GM21367 (cell line): ENCODE data around the gene GOPC.

Experiments used
- ATAC-seq: cut with Tn5 transposase; IDR thresholded peaks from one replicate; pipeline ENCODE4 v1.9.1; 2021; ENCODE audit not compliant: unreplicated experiment

The GOPC gene

DNA sequence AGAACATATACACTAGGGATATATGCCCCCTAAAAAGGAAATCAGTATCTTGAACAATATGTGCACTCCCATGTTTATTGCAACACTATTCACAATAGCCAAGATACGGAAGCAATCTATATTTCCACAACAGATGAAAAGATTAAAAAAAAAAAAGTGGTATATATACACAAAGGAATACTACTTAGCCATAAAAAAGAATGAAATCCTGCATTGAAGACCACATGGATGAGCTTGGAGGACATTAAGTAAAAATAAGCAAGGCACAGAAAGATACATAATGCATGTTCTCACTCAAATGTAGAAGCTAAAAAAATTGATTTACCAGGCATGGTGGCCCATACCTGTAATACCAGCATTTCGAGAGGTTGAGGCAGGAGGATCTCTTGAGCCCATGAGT is 4.6 kb downstream of the GOPC start:
- no peak for ATAC-seq

DNA sequence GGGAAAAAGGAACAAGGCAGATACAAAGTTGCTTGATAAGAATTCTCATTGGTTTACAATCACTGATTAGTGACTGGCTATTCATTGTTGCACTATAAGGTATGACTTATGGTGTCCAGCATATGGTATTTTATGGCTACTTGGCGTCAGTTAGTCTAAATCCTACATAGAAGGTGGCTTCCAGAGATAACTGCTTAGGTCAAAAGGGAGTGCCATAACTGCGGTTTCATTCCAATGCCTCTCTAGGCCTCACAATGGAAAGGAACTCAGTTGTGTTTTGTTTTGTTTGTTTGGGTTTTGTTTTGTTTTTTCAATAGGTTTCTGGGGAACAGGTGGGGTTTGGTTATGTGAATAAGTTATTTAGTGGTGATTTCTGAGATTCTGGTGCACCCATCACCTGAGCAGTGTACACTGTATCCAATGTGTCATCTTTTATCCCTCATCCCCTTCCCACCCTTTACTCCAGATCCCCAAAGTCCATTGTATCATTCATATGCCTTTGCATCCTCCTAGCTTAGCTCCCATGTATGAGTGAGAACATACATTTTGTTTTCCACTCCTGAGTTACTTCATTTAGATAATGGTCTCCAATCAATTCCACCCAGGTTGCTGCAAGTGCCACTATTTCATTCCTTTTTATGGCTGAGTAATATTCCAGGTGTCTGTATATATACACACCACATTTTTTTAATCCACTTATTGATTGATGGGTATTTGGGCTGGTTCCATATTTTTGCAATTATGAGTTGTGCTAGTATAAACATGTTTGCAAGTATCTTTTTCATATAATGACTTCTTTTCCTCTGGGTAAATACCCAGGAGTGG is 7.0 kb downstream of the GOPC start:
- no peak for ATAC-seq

DNA sequence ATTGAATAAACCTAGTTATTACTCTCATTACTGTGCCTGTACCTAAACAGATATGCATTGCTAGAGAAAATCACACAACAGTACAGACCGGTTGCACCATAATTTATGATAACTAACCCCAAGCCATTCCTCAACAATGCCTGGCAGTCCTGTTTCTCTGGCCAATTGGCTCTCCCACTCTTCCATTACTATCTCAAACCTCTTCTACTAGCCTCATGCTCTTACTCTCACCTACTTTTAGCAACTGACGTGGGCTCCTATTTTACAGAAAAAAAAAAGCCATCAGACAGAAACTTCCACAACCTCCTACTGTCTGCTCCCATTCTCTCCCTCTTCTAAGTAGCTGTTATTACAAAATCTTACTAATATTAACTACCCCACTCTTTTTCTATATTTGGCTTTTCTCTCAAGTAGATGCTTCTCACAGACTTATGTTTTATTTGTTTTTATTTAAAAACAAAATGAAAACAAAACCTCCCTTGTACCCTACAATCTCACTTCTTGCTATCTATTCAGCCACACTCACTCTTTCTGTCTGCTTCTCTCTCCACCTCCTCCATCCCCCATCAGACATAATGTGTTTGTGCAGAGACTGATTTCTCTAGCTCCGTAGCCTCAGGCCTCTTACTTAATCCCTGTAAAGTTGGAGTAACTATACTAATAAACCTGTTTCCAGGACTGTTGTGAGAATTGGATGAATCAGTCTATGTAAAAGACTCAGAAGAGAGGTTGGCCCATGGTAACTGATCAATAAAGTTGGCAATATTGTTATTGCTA is 9.1 kb downstream of the GOPC start:
- ATAC-seq = no peak

DNA sequence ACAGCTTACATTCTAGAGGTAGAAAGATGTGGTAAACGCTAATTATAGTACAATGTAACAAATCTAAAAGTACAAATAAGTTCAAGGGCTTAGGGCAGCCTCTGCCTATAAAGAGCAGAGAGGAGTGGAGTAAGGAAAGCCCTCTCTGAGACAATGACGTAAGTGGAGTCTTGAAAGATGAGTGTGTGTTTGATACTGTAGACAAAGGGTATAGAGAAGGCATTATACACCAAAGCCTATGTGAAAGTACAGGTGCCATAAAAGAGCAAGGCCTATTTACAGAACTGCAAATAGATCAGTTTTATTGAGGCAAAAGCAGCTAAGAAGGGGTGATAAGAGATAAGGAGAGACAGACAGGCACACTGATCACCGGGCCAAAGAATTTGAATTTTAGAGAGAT is 10.9 kb downstream of the GOPC start:
- no peak for ATAC-seq

DNA sequence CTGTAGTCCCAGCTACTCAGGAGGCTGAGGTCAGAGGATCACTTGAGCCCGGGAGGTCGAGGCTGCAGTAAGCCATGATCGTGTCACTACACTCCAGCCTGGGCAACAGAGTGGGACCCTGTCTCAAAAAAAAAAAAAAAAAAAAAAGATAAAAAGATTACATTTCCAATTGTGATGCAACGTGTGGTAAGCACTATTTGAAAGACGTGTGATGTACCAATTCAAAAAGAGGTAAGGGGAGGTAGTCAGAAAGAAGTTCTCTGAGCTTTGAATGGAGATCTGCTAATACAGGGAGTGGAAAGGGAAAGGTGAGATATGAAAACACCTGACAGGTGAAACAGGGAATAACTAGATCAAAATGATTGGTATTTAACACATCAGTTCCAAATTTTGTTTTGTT is 11.9 kb downstream of the GOPC start:
- no peak for ATAC-seq

DNA sequence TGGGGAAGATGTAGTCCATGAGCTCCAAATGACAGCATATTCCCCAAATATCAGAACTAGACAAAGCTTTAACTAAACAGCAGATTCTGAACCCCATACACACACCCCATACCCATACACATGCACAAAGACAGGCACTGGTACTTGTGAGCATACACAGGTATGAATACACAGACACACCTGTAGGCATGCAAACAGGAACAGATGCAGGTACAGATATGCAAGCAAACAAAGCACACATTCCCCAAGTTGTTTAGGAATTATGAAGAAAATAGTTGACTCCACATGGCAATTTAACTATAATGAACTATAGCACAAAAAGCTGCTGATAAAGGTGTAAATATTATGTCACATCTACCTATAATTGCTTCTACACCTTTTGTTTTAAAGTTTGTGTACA is 16.7 kb downstream of the GOPC start:
- ATAC-seq = no peak

- ATAC-seq = no peak
These were observed 28.1 kb downstream of the GOPC start for GRCh38 chr6:117574198-117574597.

- ATAC-seq = no peak
These were observed 29.2 kb downstream of the GOPC start for GRCh38 chr6:117573006-117573680.

- ATAC-seq = no peak
These were observed 33.4 kb downstream of the GOPC start for GRCh38 chr6:117568831-117569410.

GRCh38 chr6:117568247-117568646 is 34.1 kb downstream of the GOPC start:
- no peak for ATAC-seq

GRCh38 chr6:117564681-117565080 is 37.6 kb downstream of the GOPC start:
- no peak for ATAC-seq

- ATAC-seq = no peak
These were observed 41.2 kb downstream of the GOPC start for GRCh38 chr6:117561128-117561527.

GRCh38 chr6:117559299-117559698 is 43.0 kb downstream of the GOPC start:
- ATAC-seq = no peak

GRCh38 chr6:117558818-117559217 is 43.5 kb downstream of the GOPC start:
- ATAC-seq = no peak

DNA sequence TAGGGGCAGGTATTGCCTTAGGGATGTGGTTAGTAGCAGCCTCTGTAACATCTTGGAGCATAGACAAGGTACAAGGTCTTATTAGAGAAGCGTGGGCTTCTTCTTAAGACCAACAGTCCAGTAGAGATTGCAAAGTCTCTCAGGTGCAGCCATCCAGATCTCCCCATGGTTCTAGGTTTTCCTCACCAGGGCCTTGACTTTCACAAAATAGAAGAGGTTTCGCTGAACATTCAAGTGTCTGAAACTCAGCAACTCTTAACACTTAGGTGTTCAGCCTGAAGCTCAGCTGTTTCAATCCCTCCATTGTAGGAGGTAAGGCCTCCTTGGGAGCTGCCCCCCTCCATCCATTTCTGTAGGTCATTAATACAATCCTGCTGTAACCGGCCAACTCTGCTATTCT is 44.4 kb downstream of the GOPC start:
- no peak for ATAC-seq

DNA sequence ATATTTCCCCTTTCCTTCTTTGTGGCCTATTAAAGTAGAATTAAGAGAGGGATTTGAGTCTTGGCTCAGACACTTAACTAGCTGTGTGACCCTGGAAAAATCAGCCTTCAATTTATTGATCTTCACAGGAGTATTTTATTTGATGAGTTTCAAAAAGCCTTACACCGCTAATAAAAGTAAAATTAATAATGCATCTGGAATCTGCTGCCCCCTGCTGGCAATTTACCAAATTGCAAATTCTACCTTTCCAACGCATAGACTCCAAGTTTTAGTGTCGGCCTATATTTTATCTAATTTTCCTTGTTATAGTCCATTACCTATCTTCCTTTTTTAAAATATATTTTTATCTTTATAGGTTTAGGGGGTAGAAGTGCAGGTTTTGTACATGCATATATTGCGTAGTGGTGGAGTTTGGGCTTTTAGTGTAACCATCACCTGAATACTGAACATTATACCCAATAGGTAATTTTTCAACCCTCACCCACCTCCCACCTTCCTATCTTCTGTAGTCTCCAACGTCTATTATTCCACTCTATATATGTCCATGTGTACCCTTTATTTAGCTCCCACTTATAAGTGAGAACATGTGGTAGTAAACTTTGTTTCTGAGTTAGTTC is 46.3 kb downstream of the GOPC start:
- no peak for ATAC-seq

DNA sequence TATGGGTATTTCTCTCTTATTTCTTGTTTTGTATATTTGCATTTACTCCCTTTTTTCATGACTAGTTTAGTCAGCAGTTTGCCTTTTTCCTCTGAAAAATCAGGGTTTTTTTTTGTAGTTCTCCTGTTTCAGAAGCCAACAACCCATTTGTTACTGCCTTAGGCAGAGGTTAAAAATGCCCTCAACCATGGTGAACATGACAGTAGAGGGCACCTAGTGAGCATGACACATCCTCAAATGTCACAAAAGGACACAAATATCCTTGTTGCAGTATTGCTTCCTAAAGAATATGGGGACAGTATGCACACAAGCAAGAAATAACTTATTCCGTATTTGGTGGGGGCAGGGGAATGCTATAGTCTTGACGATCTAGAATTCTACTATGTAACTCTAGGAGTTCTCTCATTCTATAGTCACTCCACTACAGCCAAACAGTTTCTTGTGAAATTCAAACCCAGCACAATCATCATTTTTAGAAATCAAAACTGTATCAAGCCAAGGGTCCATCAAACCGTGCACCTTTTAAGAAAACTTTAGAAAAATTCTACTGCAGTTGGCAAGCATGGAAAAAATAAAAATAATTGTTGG is 47.0 kb downstream of the GOPC start:
- ATAC-seq = no peak

DNA sequence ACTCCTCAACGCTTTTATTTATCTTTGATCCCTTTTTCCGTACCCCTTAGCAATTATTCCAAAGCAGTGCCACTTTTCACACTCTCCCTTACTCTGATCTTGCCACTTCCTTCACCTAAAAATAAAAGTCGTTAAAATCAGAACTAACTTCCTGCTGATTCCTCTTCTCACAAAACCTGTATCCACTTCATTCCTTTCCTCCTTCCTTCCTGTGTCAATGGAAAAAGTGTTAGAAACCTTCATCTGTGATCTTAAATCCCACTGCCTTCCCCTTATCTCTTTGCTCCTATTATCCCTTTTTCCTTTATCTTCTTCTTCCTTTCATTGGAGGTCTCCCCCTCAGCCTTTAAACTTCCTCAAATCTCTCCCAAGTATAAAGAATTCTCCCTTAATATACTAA is 49.2 kb downstream of the GOPC start:
- no peak for ATAC-seq

DNA sequence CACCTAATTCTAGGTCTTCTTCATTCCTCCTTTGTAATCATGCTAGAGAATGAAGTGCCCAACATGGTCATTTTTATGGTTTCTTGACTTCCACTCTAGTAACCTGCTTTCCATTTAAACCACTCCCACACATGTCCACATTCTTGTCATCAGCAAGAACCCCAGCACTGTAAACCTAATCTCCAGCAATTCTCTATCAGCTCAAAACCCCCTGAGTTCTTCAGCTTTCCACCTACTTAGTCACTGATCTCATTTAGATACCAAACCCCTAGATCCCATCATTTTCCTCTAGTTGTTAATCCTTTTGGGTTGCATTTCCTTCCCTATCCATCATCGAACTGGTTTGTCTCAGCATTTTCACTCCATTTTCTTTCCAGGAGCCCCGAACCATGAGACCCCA is 49.7 kb downstream of the GOPC start:
- no peak for ATAC-seq

GRCh38 chr6:117550618-117551242 is 51.6 kb downstream of the GOPC start:
- ATAC-seq = no peak
